Femur (tissue), 1 donor: ENCODE measurements around the gene ANKMY1.

Experiments used
- DNase-seq: peaks from one replicate; pipeline ENCODE4 v3.0.0-alpha.2; 2017

Gene ANKMY1

GRCh38 chr2:240457223-240458043 lies 100.4 kb downstream of the ANKMY1 start:
- peak; percentile 11 for DNase-seq

GRCh38 chr2:240456447-240457222 lies 101.2 kb downstream of the ANKMY1 start:
- DNase-seq: no peak

GRCh38 chr2:240455647-240456446 lies 101.9 kb downstream of the ANKMY1 start:
- no peak for DNase-seq

- no peak for DNase-seq
Measured at GRCh38 chr2:240455272-240455646, 102.5 kb downstream of the ANKMY1 start.

- DNase-seq: no peak
Measured at GRCh38 chr2:240454106-240454901, 103.5 kb downstream of the ANKMY1 start.

GRCh38 chr2:240453461-240454105 lies 104.2 kb downstream of the ANKMY1 start:
- DNase-seq: no peak

GRCh38 chr2:240452462-240453256 lies 105.1 kb downstream of the ANKMY1 start:
- peak; percentile 78 for DNase-seq

GRCh38 chr2:240451791-240452461 lies 105.9 kb downstream of the ANKMY1 start:
- no peak for DNase-seq

GRCh38 chr2:240451108-240451611 lies 106.6 kb downstream of the ANKMY1 start:
- DNase-seq: no peak

GRCh38 chr2:240450532-240451107 lies 107.2 kb downstream of the ANKMY1 start:
- DNase-seq: no peak

GRCh38 chr2:240449764-240450531 lies 107.8 kb downstream of the ANKMY1 start:
- no peak for DNase-seq

GRCh38 chr2:240448387-240449274 lies 109.2 kb downstream of the ANKMY1 start:
- DNase-seq: no peak

GRCh38 chr2:240447934-240448333 lies 109.9 kb downstream of the ANKMY1 start:
- no peak for DNase-seq

- DNase-seq: no peak
Measured at GRCh38 chr2:240447331-240447730, 110.5 kb downstream of the ANKMY1 start.

GRCh38 chr2:240446664-240447175 lies 111.1 kb downstream of the ANKMY1 start:
- DNase-seq: no peak

GRCh38 chr2:240445961-240446663 lies 111.7 kb downstream of the ANKMY1 start:
- no peak for DNase-seq

- no peak for DNase-seq
Measured at GRCh38 chr2:240444464-240444863, 113.3 kb downstream of the ANKMY1 start.
